GM18498 (cell line): ENCODE measurements around the gene TEX19.
"Not testable (repeated sequence)": the region's sequence is repeated elsewhere in the genome, so short reads cannot be mapped to it uniquely, and the experiment has no call there.

Experiments
- ATAC-seq: cut with Tn5 transposase; IDR thresholded peaks from one replicate; pipeline ENCODE4 v1.9.1; 2021; ENCODE audit warnings: mild to moderate bottlenecking, moderate library complexity; ENCODE audit not compliant: unreplicated experiment

Gene TEX19

DNA sequence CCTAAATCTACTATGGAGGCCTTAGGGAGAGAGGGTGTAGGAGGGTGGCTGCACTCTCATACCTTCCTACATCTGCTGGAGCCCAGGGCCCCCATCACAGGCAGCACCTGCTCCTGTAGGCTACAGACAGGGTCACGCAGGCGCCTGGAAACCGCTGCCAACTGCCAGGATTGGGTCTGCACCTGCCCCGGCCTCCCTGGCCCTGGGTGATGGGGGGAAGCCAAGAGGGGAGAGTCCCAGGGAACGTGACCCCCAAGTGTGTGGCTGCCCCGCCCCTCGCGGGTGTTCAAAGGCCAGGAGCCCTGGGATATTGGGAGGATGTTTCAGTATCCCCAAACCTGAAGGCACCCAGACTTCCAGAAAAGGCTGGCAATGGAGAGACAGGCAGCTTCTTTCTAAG, 5.6 kb upstream of the TEX19 start:
- ATAC-seq, result no peak

DNA sequence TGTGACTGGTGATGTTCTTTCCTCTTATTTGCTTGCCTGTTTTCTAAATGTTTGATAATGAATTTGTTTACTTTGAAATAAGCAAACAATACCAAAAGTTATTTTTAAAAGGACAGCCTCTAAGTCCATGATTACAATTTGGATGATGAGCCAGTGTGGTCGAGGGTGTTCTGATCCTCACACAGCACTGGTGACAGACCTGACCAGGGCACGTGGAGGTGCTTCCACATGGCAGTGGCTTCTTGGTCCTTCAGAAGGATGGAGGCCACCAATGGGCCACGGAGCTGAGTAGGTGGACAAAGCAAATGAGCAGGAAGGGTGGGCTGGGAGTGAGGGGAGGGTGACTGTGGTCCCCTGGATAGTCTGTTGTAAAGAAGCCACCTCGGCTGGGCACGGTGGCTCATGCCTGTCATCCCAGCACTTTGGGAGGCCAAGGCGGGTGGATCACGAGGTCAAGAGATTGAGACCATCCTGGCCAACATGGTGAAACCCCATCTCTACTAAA, 4.2 kb upstream of the TEX19 start:
- ATAC-seq, result no peak

DNA sequence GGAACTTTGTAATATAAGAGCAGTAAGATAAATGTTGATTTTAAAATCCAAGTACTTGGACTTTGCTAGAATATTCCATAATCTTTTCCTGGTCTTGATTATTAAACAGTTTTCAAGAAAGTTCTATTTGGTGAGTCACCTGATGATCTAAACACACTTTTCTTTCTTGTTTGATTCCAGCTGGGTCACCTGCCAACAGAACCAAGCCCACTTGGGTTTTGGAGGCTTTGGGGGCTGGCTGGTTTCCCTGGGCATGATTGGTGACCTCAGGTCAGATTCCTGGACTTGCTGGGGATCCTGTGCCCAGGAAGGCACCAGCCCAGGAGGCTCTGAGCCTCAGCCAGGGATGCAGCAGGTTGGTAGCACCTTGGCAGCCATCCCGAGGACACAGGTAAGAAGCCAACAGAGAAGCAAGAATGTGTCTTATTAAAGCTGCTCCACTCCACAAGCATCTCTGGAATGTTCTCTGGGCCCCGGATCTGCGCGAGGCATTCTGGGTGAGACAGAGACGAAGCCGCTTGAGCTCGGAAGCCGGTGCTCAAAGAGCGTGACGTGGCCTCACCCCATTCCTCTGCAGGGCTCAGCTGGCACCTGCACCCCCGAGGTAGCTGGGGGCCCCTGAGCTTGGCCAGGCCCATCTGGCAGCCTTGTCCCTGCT, 3.1 kb upstream of the TEX19 start:
- no peak for ATAC-seq

DNA sequence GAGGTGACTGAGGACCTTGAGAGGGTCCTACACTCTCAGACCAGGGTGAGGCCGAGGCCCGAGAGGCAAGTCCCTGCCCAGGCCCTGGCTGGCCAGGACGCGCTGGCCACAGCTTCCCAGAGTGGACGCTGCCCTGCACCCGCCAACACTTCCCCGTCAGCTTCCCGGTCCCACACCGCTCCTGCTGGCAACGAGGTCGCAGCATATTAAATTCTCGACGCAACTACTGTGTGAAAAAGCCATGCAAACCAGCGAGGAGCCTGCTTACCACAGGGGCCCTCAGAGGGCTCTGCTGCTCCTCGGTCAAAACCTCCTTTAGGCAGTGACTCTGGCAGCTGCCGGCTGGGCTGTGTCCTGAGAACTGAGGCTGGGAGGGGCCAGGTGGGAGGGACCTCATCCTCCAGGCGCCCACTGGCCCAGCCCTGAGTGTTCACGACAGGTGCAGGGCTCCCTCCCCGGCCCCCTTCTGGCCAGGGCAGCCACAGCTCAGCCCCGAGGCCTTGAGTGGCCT, 2.1 kb upstream of the TEX19 start:
- no peak for ATAC-seq

DNA sequence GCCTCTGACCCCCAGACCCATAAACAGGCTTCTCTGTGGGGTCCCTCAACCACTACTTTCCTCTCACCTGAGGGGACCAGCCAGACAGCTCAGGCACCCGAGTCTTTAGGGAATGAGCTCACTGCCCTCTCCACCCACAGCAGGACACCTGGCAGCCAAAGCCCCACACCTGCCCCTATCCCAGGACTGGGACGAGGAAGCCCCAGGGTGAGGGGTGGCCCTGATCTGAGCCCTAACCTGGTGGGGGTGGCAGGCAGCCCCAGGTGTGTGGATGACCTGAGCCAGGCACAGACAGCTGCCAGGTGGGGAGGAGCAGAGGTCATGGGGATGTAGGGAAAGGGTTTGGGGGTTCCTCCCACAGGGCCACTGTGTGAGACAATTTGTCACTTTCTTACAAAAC, 1.7 kb upstream of the TEX19 start:
- ATAC-seq, result no peak

DNA sequence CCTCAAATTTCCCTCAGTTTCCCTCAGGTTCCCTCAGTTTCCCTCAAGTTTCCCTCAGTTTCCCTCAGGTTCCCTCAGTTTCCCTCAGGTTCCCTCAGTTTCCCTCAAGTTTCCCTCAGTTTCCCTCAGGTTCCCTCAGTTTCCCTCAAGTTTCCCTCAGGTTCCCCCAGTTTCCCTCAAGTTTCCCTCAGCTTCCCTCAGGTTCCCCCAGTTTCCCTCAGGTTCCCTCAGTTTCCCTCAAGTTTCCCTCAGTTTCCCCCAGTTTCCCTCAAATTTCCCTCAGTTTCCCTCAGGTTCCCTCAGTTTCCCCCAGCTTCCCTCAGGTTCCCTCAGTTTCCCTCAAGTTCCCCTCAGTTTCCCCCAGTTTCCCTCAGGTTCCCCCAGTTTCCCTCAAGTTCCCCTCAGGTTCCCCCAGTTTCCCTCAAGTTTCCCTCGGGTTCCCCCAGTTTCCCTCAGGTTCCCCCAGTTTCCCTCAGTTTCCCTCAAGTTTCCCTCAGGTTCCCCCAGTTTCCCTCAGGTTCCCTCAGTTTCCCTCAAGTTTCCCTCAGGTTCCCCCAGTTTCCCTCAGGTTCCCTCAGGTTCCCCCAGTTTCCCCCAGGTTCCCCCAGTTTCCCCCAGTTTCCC, 516 bp downstream of the TEX19 start:
- ATAC-seq, result not testable (repeated sequence)

DNA sequence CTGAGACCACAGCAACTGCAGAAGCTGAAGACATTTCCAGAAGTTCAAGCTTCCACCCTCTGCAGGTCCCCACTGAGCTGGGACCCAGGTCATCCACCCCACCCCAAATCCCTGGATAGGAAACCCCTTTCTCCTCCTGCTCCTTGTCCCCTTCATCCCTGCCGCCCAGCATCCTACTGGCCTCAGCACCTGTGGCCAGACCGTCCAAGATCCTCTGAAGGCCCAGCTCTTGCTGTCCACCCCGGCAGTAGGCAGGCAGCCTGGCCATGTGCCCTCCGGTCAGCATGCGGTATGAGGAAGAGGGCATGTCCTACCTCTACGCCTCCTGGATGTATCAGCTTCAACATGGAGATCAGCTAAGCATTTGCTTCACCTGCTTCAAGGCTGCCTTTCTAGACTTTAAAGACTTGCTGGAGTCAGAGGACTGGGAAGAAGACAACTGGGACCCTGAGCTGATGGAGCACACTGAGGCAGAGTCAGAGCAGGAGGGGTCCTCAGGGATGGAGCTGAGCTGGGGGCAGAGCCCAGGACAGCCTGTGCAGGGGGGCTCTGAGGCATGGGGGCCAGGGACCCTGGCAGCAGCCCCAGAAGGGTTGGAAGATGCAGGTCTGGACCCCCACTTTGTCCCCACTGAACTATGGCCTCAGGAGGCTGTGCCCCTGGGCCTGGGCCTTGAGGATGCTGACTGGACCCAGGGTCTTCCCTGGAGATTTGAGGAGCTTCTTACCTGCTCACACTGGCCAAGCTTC, 3.0 kb downstream of the TEX19 start:
- no peak for ATAC-seq

DNA sequence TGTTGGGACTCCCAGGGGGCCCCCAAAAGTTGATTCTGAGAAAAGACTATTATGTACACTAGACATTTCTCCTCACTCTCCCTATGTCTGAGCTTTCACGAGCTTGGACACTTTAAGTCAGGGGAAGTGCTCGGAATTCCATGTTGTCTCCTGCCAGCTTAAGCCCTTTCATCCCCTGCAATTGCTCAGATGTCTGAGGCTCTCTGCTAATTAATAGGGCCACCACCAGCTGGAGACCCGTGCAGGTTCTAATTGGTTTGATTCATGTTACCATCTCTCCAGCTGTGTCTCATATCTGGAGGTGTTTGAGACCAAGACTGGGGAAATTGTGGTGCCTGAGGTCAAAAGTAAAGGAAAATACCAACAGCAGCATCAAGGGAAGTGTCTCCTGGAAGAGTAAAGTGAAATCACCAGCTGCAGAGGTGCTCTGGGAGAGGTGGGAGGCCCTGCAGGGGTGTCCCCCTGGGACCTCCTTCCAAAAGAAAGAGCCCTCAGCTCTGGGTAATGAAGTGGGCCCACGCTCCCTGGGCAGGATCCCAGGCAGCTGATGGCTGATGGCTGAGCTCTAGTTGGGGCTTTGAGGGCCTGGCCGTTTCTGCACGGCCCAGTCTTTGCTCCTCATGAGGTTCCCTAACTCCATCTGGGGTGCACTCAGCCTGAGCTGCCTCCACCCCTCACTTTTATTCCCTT, 6.7 kb downstream of the TEX19 start:
- no peak for ATAC-seq

DNA sequence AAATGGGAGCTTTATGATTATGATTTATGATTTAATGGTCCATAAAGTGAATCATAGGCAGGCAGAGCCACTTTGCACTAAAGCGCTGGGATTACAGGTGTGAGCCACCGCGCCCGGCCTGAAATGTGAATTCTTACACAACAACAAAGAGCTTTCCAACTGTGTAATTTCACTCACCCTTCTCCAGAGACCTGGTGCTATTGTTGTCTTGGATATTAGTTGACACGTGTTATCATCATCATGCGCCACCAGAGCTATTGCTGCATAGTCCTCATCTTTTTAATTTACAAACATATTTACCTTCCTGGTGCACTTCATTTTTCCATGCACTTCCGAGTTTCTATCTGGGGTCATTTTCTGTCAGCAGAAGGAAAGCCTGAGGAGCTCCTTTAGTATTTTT, 7.7 kb downstream of the TEX19 start:
- no peak for ATAC-seq

DNA sequence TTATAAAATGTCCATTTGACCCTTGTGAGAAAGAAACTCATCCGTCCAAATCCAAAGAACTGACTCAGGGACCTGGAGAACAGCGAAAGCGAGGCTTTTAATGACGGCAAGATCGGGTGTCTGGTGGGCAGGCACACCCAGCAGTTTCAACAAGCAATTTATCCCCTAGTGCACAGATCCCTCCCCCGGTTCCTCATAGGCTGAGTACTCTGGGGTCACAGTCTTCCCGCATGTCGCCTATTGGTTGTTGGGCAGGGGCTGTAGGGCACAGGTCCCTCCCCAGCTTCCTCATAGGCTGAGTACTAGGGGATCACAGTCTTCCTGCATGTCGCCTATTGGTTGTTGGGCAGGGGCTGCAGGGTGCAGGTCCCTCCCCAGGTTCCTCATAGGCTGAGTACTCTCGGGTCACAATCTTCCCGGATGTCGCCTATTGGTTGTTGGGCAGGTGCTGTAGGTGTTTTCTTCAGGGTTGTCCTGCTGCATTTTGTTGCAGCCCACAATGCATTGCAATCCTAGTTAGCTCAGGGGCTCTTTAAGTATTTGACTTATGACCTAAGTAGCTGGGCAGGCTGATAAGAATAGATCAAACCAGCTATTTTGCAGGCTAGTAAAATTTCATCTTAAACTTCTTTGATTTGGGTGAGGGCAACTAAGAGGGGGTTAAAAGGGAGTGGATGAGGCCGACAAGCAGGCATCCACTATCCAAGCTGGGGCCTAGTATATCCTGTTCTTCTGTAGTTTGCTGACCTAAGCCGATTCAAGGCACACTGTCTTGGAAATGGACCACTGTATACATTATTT, 8.9 kb downstream of the TEX19 start:
- ATAC-seq, result no peak

DNA sequence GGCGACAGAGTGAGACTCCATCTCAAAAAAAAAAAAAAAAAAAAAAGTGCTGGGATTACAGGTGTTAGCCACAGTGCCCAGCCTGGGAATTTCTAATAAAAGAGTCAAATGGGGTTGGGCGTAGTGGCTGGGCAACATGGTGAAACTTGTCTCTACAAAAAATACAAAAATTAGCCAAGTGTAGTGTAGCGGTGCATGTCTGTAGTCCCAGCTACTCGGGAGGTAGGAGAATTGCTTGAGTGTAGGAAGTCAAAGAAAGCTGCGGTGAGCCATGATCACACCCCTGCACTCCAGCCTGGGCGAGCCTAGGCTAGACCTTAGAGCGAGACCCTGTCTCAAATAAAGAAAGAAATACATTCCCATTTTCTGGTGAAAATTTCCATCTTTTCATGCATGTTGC, 10.2 kb downstream of the TEX19 start:
- ATAC-seq, result no peak

DNA sequence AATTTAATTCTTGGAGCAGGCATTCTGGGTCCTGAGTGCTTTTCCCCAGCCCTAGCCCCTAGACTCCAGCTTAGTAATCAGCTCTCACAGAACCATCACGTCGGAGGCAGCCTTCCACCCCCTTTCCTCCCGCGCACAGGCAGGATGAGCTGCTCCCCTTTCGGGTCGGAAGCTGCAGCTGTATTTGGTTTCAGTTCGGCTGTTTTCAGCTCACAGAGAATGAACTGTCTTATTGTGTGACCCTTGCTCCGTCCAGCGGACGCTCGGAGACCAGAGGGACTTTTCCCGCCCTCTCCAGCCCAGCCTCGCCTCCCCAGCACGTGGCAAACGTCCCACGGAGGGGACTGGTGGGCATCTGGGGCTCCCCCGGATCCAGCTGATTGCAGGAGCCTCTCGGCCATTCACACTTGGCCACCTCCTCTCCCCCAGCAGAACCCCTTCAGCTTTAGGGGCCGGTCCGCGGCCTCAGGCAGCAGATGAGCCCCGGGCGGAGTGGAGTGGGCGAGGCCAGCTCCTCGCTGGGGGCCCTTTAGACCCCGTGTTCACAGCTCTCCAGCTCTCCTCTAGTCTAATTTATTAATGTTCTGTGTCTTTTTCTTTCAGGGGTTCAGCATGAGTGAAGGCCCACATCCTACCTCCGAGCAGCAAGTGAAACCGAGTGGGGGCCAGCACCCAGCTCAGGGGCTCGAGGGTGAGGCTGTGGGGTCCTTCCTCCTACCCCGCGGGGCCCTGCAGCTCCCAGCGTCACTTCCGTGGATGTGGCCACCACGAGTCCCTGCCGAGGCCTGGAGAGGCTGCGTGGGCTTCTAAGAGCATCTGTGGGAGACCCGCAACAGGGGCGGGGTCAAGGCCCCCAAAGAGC, 11.7 kb downstream of the TEX19 start:
- no peak for ATAC-seq

DNA sequence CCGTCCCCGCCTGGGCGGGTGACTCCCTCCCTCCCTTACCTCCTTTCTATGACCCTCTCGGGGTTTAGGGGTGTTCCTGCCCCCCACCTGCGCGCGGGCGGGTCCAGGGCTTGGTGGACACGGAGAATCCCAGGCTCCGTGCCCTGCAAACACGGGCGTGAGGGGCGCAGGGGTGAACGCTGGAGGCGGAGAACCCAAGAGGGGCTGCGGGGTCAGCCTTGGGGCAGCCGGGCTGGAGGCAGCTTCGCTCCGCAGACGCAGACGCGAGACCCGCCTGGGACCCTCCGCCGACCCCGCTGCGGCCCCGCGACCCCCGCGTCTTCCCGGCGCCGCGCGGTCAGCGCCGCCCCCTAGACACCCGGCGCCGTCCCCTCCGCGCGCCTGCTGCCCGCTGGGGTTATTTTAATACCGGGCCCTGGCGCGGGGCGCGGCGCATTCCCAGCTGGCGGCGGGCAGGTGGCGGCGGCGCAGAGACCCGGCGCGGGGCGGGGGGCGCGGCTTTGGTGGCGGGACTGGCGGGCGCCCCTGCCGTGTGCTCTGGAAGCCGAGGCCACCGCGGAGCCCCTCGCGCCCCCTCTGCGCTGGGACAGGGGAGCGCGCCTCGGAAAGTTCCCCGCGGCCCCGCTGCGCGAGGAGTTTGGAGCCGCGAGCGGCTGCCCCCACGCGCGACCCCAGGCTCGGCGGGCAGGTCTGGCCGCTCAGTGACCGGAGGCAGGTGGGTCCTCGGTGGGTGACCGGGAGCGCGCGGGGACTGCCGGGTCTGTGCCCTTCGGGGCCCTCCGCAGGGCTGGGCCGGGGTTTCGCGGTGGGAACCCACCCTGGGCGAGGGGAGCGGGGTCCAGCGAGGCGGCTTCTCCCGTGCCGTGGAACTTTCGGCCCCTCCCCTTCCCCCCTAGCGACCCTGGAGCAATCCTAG, 12.5 kb downstream of the TEX19 start, which contains the start of gene UTS2R:
TSS of gene UTS2R (plus strand) at position 433 of the 916 bp plus-strand sequence. CDS start 2,560 bp downstream, outside the sequence.
- ATAC-seq, result no peak

DNA sequence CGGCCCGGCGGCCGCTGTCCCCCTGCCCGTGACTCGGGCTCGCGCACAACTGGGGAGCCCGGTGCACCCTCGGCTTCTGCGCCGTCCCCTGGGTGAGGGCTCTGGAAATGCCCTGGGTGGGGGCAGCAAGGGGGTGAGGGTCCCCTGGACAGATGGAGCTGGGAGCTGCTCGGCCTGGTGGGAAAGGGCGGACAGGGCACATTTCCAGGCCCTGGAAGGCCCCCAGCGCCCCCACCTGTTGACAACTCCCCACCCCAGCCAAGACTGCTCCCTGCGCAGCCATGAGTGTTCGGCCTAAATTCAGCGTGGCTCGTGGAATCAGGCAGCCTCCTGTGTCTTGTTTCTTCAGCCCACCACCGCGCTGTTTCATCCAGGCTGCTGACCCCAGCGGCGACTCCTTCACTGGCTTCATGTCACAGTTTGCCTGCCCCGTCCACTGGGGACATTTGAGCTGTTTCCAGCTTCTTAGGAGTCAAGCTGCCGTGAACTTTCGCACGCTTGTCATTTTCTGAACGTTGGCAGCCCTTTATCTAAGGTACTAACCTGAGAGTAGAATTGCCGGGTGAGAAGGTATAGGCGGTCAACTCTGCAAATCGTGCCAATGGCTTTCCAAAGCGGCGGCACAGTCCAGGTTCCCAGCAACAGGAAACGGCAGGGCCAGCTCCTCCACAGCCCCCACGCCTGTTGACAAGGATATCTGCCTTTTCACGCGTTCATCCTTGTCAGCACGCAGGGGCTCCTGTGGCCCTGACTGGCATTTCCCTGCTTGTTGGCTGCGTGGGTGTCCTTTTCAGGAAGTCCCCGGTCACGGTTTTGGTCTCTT, 13.4 kb downstream of the TEX19 start:
- ATAC-seq, result no peak

DNA sequence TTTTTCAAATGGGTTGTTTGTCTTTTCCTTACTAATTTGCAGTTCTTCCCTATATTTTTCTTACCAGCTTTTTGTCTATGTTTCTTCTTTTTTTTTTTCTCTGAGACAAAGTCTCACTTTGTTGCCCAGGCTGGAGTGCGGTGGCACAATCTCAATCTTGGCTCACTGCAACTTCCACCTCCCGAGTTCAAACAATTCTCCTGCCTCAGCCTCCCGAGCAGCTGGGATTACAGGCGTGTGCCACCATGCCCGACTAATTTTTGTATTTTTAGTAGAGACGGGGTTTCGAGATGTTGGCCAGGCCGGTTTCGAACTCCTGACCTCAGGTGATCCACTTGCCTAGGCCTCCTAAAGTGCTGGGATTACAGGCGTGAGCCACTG, 14.0 kb downstream of the TEX19 start:
- ATAC-seq, result not testable (repeated sequence)

DNA sequence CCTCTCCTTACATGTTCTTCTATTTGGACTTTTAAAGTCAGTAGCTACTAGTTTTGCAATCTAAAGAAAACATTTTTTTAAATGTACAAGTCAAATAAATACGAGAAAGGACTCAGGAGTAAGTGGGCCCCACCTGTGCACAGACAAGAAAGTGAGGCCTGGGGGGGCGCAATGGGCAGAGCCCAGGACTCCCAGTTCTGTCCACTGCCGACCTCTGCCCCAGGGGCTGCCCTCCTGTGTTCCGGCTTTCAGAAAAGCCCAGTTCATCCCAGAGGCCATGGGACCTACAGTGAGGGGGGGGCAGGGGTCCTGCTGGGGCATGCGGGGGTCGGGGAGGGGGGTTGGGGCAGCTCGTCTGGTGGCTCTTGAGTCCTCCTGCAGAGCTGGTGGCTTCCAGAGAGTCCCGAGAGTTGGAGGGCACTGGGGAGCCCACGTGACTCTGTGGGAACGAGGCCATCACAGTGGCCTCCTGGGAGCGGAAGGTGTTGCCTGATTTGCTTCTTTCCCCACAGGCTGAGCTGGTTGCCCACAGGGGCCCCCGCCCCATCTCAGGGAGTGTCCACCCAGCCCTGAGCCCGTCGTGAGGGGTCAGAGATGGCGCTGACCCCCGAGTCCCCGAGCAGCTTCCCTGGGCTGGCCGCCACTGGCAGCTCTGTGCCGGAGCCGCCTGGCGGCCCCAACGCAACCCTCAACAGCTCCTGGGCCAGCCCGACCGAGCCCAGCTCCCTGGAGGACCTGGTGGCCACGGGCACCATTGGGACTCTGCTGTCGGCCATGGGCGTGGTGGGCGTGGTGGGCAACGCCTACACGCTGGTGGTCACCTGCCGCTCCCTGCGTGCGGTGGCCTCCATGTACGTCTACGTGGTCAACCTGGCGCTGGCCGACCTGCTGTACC, 14.9 kb downstream of the TEX19 start:
- no peak for ATAC-seq
